ENCODE data around the gene TAS2R5.

- TF ChIP-seq, protein P1, sequence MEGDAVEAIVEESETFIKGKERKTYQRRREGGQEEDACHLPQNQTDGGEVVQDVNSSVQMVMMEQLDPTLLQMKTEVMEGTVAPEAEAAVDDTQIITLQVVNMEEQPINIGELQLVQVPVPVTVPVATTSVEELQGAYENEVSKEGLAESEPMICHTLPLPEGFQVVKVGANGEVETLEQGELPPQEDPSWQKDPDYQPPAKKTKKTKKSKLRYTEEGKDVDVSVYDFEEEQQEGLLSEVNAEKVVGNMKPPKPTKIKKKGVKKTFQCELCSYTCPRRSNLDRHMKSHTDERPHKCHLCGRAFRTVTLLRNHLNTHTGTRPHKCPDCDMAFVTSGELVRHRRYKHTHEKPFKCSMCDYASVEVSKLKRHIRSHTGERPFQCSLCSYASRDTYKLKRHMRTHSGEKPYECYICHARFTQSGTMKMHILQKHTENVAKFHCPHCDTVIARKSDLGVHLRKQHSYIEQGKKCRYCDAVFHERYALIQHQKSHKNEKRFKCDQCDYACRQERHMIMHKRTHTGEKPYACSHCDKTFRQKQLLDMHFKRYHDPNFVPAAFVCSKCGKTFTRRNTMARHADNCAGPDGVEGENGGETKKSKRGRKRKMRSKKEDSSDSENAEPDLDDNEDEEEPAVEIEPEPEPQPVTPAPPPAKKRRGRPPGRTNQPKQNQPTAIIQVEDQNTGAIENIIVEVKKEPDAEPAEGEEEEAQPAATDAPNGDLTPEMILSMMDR (IDR thresholded peaks at IDR 0.05): no peak
- TF ChIP-seq POLR2A (IDR thresholded peaks at IDR 0.05): no peak
Measured at GRCh38 chr7:141839256-141839655, 49.2 kb downstream of the TAS2R5 start.
